ENCODE data around the gene FDCSP.

The FDCSP gene

DNA sequence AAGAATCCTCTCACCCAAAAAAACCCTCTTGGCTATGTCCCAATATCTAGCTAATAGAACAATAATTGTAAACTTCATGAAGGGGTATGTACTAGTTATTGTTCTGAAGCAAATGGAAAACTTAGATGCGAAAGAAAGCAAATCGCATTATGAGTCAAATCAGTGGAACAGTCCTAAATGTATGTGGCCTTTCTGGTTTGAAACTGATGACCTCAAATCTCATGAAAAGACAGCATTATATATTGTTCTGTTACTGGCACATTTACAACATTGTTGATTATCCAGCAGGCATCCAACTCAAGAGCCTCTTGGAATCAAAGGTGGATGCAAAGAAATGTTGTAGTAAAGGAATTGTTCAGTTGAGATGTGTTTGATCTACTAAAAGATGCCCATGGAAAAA is 51.2 kb downstream of the FDCSP start:
- H3K27ac ChIP-seq (ENCODE audit: low read depth, low read length), result no peak overlapping the region
- H3K9ac ChIP-seq (ENCODE audit: low read length), result no peak overlapping the region
- no peaks in the 10 kb centered on the region for H3K79me2 ChIP-seq (ENCODE audit: control insufficient read depth, insufficient read depth, low read length, poor library complexity)
- no peak overlapping the region for H3K18ac ChIP-seq (ENCODE audit: low read length)
- no peaks in the 10 kb centered on the region for H3K9me3 ChIP-seq (ENCODE audit: insufficient read depth, low read depth, low read length)
- H2BK12ac ChIP-seq (ENCODE audit: low read length), result no peak overlapping the region
- H3K4ac ChIP-seq (ENCODE audit: low read depth, low read length), result no peak overlapping the region
- H3K4me2 ChIP-seq (ENCODE audit: low read length), result no peak overlapping the region
- H3K36me3 ChIP-seq (ENCODE audit: control insufficient read depth in 1 of 2, insufficient read depth in 2 of 2, low read length in 2 of 2), result no peaks in the 10 kb centered on the region
- H4K91ac ChIP-seq (ENCODE audit: low read depth, low read length), result no peak overlapping the region
- H2AFZ ChIP-seq (ENCODE audit: insufficient read depth, low read length, poor library complexity), result no peak overlapping the region
- no peak overlapping the region for H3K14ac ChIP-seq (ENCODE audit: low read length)
- H2BK5ac ChIP-seq (ENCODE audit: low read depth, low read length, poor library complexity), result no peak overlapping the region
- no peaks in the 10 kb centered on the region for H3K27me3 ChIP-seq (ENCODE audit: insufficient read depth, low read length)
- no CpG with 5 or more reads among the region's 2 CpGs for WGBS (ENCODE audit: extremely low coverage, insufficient coverage, insufficient read length)
- no peak overlapping the region for H4K8ac ChIP-seq (ENCODE audit: low read depth, low read length)
- no peak overlapping the region for H3K23ac ChIP-seq (ENCODE audit: low read length)
- H2AK5ac ChIP-seq (ENCODE audit: low read length), result no peak overlapping the region
- H2BK120ac ChIP-seq (ENCODE audit: insufficient read depth, low read length, poor library complexity), result no peak overlapping the region
- H3K4me1 ChIP-seq (ENCODE audit: control insufficient read depth in 1 of 2, insufficient read depth in 2 of 2, low read length in 2 of 2), result no peaks in the 10 kb centered on the region
- no peak for DNase-seq
- H3K79me1 ChIP-seq (ENCODE audit: low read length), result no peaks in the 10 kb centered on the region
- no peak overlapping the region for H4K12ac ChIP-seq (ENCODE audit: low read depth, low read length)
- H3K4me3 ChIP-seq (ENCODE audit: low read depth, low read length), result no peak overlapping the region

DNA sequence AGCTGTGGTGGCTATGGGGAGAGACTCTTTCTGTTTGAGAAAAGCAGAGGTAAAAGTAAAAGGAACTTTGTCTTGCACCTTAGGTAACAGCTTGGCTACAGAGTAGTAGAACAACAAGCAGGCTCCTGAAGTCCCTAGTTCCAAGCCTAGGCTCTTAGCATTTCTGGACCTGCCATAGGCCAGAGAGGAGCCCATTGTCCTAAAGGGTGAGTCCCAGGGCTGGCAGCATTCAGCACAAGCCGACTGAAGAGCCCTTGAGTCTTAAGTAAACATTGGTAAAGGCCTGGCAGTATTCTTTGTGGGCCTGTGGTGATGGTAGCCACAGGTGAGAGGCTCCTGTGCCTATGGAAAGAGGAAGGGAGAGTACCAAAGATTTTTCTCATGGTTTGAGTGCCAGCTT is 54.6 kb downstream of the FDCSP start:
- Histone ChIP-seq H2AFZ (ENCODE audit: insufficient read depth, low read length, poor library complexity) (no peak overlapping the region), H3K79me2 (ENCODE audit: control insufficient read depth, insufficient read depth, low read length, poor library complexity) (no peaks in the 10 kb centered on the region), H3K9me3 (ENCODE audit: insufficient read depth, low read depth, low read length) (no peaks in the 10 kb centered on the region), H3K79me1 (ENCODE audit: low read length) (no peaks in the 10 kb centered on the region), H3K23ac (ENCODE audit: low read length) (no peak overlapping the region), H4K12ac (ENCODE audit: low read depth, low read length) (no peak overlapping the region), H3K4me1 (ENCODE audit: control insufficient read depth in 1 of 2, insufficient read depth in 2 of 2, low read length in 2 of 2) (no peaks in the 10 kb centered on the region), H2BK120ac (ENCODE audit: insufficient read depth, low read length, poor library complexity) (no peak overlapping the region), H3K9ac (ENCODE audit: low read length) (no peak overlapping the region), H2BK5ac (ENCODE audit: low read depth, low read length, poor library complexity) (no peak overlapping the region), H3K18ac (ENCODE audit: low read length) (no peak overlapping the region), H4K8ac (ENCODE audit: low read depth, low read length) (no peak overlapping the region), H3K4me3 (ENCODE audit: low read depth, low read length) (no peak overlapping the region), H3K36me3 (ENCODE audit: control insufficient read depth in 1 of 2, insufficient read depth in 2 of 2, low read length in 2 of 2) (no peaks in the 10 kb centered on the region), H3K27ac (ENCODE audit: low read depth, low read length) (no peak overlapping the region), H4K91ac (ENCODE audit: low read depth, low read length) (no peak overlapping the region), H3K4me2 (ENCODE audit: low read length) (no peak overlapping the region), H3K4ac (ENCODE audit: low read depth, low read length) (no peak overlapping the region), H2AK5ac (ENCODE audit: low read length) (no peak overlapping the region), H3K27me3 (ENCODE audit: insufficient read depth, low read length) (no peaks in the 10 kb centered on the region), H3K14ac (ENCODE audit: low read length) (no peak overlapping the region), H2BK12ac (ENCODE audit: low read length) (no peak overlapping the region)
- DNase-seq, result no peak
- no CpG with 5 or more reads among the region's 1 CpG for WGBS (ENCODE audit: extremely low coverage, insufficient coverage, insufficient read length)

Data from trophoblast cell (in vitro differentiated cells and primary cell).